ENCODE results near the gene GBA2.
A peak's percentile ranks its signal among the peaks of the same experiment; 100 is the strongest.

GBA2 gene

GRCh38 chr9:35705372-35705771 is 43.7 kb downstream of the GBA2 start:
- Histone ChIP-seq H3K4me3 (ENCODE audit: low read depth, low read length) (no peak overlapping the region), H3K9ac (ENCODE audit: low read depth, low read length) (no peak overlapping the region), H3K4me1 (ENCODE audit: control insufficient read depth, insufficient read depth, low read length) (no peaks in the 10 kb centered on the region), H3K27me3 (ENCODE audit: control insufficient read depth, insufficient read depth, low read length) (no peaks in the 10 kb centered on the region), H3K27ac (ENCODE audit: low read depth, low read length) (no peak overlapping the region), H3K9me3 (ENCODE audit: control insufficient read depth, insufficient read depth, low read length) (no peaks in the 10 kb centered on the region), H3K36me3 (ENCODE audit: control insufficient read depth, insufficient read depth, low read length) (peaks cover 94% of the 10 kb centered on the region)

- no peak overlapping the region for H3K4me3 ChIP-seq (ENCODE audit: low read depth, low read length)
- H3K27ac ChIP-seq (ENCODE audit: low read depth, low read length): no peak overlapping the region
- H3K4me1 ChIP-seq (ENCODE audit: control insufficient read depth, insufficient read depth, low read length): no peaks in the 10 kb centered on the region
- peaks cover 98% of the 10 kb centered on the region for H3K36me3 ChIP-seq (ENCODE audit: control insufficient read depth, insufficient read depth, low read length)
- no peak overlapping the region for H3K9ac ChIP-seq (ENCODE audit: low read depth, low read length)
- H3K27me3 ChIP-seq (ENCODE audit: control insufficient read depth, insufficient read depth, low read length): no peaks in the 10 kb centered on the region
- no peaks in the 10 kb centered on the region for H3K9me3 ChIP-seq (ENCODE audit: control insufficient read depth, insufficient read depth, low read length)
These were observed 44.9 kb downstream of the GBA2 start for GRCh38 chr9:35703906-35704672.

- Histone ChIP-seq H3K27ac (ENCODE audit: low read depth, low read length) (no peak overlapping the region), H3K9me3 (ENCODE audit: control insufficient read depth, insufficient read depth, low read length) (no peaks in the 10 kb centered on the region), H3K36me3 (ENCODE audit: control insufficient read depth, insufficient read depth, low read length) (peaks cover 98% of the 10 kb centered on the region), H3K9ac (ENCODE audit: low read depth, low read length) (no peak overlapping the region), H3K27me3 (ENCODE audit: control insufficient read depth, insufficient read depth, low read length) (no peaks in the 10 kb centered on the region), H3K4me3 (ENCODE audit: low read depth, low read length) (no peak overlapping the region), H3K4me1 (ENCODE audit: control insufficient read depth, insufficient read depth, low read length) (no peaks in the 10 kb centered on the region)
These were observed 46.3 kb downstream of the GBA2 start for GRCh38 chr9:35702696-35703095.

- H3K4me3 ChIP-seq (ENCODE audit: low read depth, low read length): no peak overlapping the region
- peaks cover 95% of the 10 kb centered on the region for H3K36me3 ChIP-seq (ENCODE audit: control insufficient read depth, insufficient read depth, low read length)
- H3K9me3 ChIP-seq (ENCODE audit: control insufficient read depth, insufficient read depth, low read length): no peaks in the 10 kb centered on the region
These were observed 48.1 kb downstream of the GBA2 start for GRCh38 chr9:35700942-35701341.

GRCh38 chr9:35700031-35700430 is 49.0 kb downstream of the GBA2 start:
- Histone ChIP-seq H3K9me3 (ENCODE audit: control insufficient read depth, insufficient read depth, low read length) (no peaks in the 10 kb centered on the region), H3K27ac (ENCODE audit: low read depth, low read length) (no peak overlapping the region), H3K36me3 (ENCODE audit: control insufficient read depth, insufficient read depth, low read length) (peaks cover 86% of the 10 kb centered on the region), H3K27me3 (ENCODE audit: control insufficient read depth, insufficient read depth, low read length) (no peaks in the 10 kb centered on the region), H3K4me1 (ENCODE audit: control insufficient read depth, insufficient read depth, low read length) (no peaks in the 10 kb centered on the region), H3K9ac (ENCODE audit: low read depth, low read length) (no peak overlapping the region), H3K4me3 (ENCODE audit: low read depth, low read length) (no peak overlapping the region)

More at GRCh38 chr9:35700942-35701341, 48.1 kb downstream of the GBA2 start:
- H3K27ac ChIP-seq (ENCODE audit: low read depth, low read length): no peak overlapping the region
- no peaks in the 10 kb centered on the region for H3K27me3 ChIP-seq (ENCODE audit: control insufficient read depth, insufficient read depth, low read length)
- H3K4me1 ChIP-seq (ENCODE audit: control insufficient read depth, insufficient read depth, low read length): no peaks in the 10 kb centered on the region
- H3K9ac ChIP-seq (ENCODE audit: low read depth, low read length): no peak overlapping the region

- H3K9me3 ChIP-seq (ENCODE audit: control insufficient read depth, insufficient read depth, low read length): no peaks in the 10 kb centered on the region
- H3K9ac ChIP-seq (ENCODE audit: low read depth, low read length): no peak overlapping the region
- H3K27ac ChIP-seq (ENCODE audit: low read depth, low read length): no peak overlapping the region
- H3K4me1 ChIP-seq (ENCODE audit: control insufficient read depth, insufficient read depth, low read length): no peaks in the 10 kb centered on the region
- H3K27me3 ChIP-seq (ENCODE audit: control insufficient read depth, insufficient read depth, low read length): no peaks in the 10 kb centered on the region
- H3K4me3 ChIP-seq (ENCODE audit: low read depth, low read length): no peak overlapping the region
- H3K36me3 ChIP-seq (ENCODE audit: control insufficient read depth, insufficient read depth, low read length): peaks cover 68% of the 10 kb centered on the region
These were observed 50.8 kb downstream of the GBA2 start for GRCh38 chr9:35698231-35698630.

GRCh38 chr9:35697486-35697885 is 51.5 kb downstream of the GBA2 start:
- Histone ChIP-seq H3K36me3 (ENCODE audit: control insufficient read depth, insufficient read depth, low read length) (peaks cover 61% of the 10 kb centered on the region), H3K4me3 (ENCODE audit: low read depth, low read length) (no peak overlapping the region), H3K27me3 (ENCODE audit: control insufficient read depth, insufficient read depth, low read length) (no peaks in the 10 kb centered on the region), H3K4me1 (ENCODE audit: control insufficient read depth, insufficient read depth, low read length) (no peaks in the 10 kb centered on the region), H3K9me3 (ENCODE audit: control insufficient read depth, insufficient read depth, low read length) (no peaks in the 10 kb centered on the region), H3K27ac (ENCODE audit: low read depth, low read length) (no peak overlapping the region), H3K9ac (ENCODE audit: low read depth, low read length) (no peak overlapping the region)

- H3K4me1 ChIP-seq (ENCODE audit: control insufficient read depth, insufficient read depth, low read length): no peaks in the 10 kb centered on the region
- H3K9ac ChIP-seq (ENCODE audit: low read depth, low read length): no peak overlapping the region
- H3K4me3 ChIP-seq (ENCODE audit: low read depth, low read length): no peak overlapping the region
- peaks cover 55% of the 10 kb centered on the region for H3K36me3 ChIP-seq (ENCODE audit: control insufficient read depth, insufficient read depth, low read length)
- no peaks in the 10 kb centered on the region for H3K27me3 ChIP-seq (ENCODE audit: control insufficient read depth, insufficient read depth, low read length)
- no peaks in the 10 kb centered on the region for H3K9me3 ChIP-seq (ENCODE audit: control insufficient read depth, insufficient read depth, low read length)
- no peak overlapping the region for H3K27ac ChIP-seq (ENCODE audit: low read depth, low read length)
These were observed 52.4 kb downstream of the GBA2 start for GRCh38 chr9:35696520-35697215.

GRCh38 chr9:35695943-35696401 is 53.1 kb downstream of the GBA2 start:
- H3K27ac ChIP-seq (ENCODE audit: low read depth, low read length): no peak overlapping the region
- H3K36me3 ChIP-seq (ENCODE audit: control insufficient read depth, insufficient read depth, low read length): peaks cover 48% of the 10 kb centered on the region
- no peak overlapping the region for H3K4me3 ChIP-seq (ENCODE audit: low read depth, low read length)
- H3K27me3 ChIP-seq (ENCODE audit: control insufficient read depth, insufficient read depth, low read length): no peaks in the 10 kb centered on the region
- H3K9me3 ChIP-seq (ENCODE audit: control insufficient read depth, insufficient read depth, low read length): no peaks in the 10 kb centered on the region
- H3K4me1 ChIP-seq (ENCODE audit: control insufficient read depth, insufficient read depth, low read length): 0 out of 2 replicates have a peak, but pooled peaks cover 2% of the 10 kb centered on the region
- H3K9ac ChIP-seq (ENCODE audit: low read depth, low read length): no peak overlapping the region

GRCh38 chr9:35691757-35692301 is 57.2 kb downstream of the GBA2 start:
- no peak overlapping the region for H3K9ac ChIP-seq (ENCODE audit: low read depth, low read length)
- H3K27me3 ChIP-seq (ENCODE audit: control insufficient read depth, insufficient read depth, low read length): no peaks in the 10 kb centered on the region
- H3K27ac ChIP-seq (ENCODE audit: low read depth, low read length): peak overlapping the region; percentile 78
- H3K4me1 ChIP-seq (ENCODE audit: control insufficient read depth, insufficient read depth, low read length): peaks cover 11% of the 10 kb centered on the region
- no peaks in the 10 kb centered on the region for H3K9me3 ChIP-seq (ENCODE audit: control insufficient read depth, insufficient read depth, low read length)
- peaks cover 26% of the 10 kb centered on the region for H3K36me3 ChIP-seq (ENCODE audit: control insufficient read depth, insufficient read depth, low read length)
- peak overlapping the region; percentile 80; the same call in 1 of the 2 replicates for H3K4me3 ChIP-seq (ENCODE audit: low read depth, low read length)

GRCh38 chr9:35691334-35691650 is 57.7 kb downstream of the GBA2 start:
- Histone ChIP-seq H3K9me3 (ENCODE audit: control insufficient read depth, insufficient read depth, low read length) (no peaks in the 10 kb centered on the region), H3K36me3 (ENCODE audit: control insufficient read depth, insufficient read depth, low read length) (peaks cover 28% of the 10 kb centered on the region), H3K27ac (ENCODE audit: low read depth, low read length) (peak overlapping the region; percentile 78), H3K4me3 (ENCODE audit: low read depth, low read length) (peak overlapping the region; percentile 80), H3K27me3 (ENCODE audit: control insufficient read depth, insufficient read depth, low read length) (no peaks in the 10 kb centered on the region), H3K9ac (ENCODE audit: low read depth, low read length) (no peak overlapping the region), H3K4me1 (ENCODE audit: control insufficient read depth, insufficient read depth, low read length) (peaks cover 11% of the 10 kb centered on the region)

Measured in HUES48 (cell line).